Activated CD4-positive, alpha-beta T cell treated with anti-CD3 and anti-CD28 coated beads, Interleukin-2, amount 10 ng/mL, durations not matched to agents 24 days and 14 days (primary cell): ENCODE results near the gene NRP2. TPM values are rescaled to one million over a fixed set of nuclear protein-coding genes. Genes with fewer than 3 reads are reported as not detected.
A peak's percentile ranks its signal among the peaks of the same experiment; 100 is the strongest.

Source experiments
- DNase-seq: peaks from one replicate; pipeline ENCODE4 v3.0.0; 2022
- H3K27ac Mint-ChIP-seq: one replicate; pipeline ENCODE4 v1.8.0; 2022; ENCODE audit warnings: mild to moderate bottlenecking, mixed read lengths
- H3K27me3 Mint-ChIP-seq: one replicate; pipeline ENCODE4 v1.8.0; 2022; ENCODE audit warnings: mixed read lengths
- H3K36me3 Mint-ChIP-seq: one replicate; pipeline ENCODE4 v1.8.0; 2022; ENCODE audit warnings: low read depth, mild to moderate bottlenecking, mixed read lengths
- H3K4me1 Mint-ChIP-seq: one replicate; pipeline ENCODE4 v1.8.0; 2021; ENCODE audit warnings: mixed read lengths
- H3K4me3 Mint-ChIP-seq: one replicate; pipeline ENCODE4 v1.8.0; 2022; ENCODE audit warnings: mild to moderate bottlenecking, moderate library complexity, mixed read lengths
- H3K9me3 Mint-ChIP-seq: one replicate; pipeline ENCODE4 v1.8.0; 2021; ENCODE audit warnings: mixed read lengths
- intact Hi-C: fragments of 100-400 bp; cut with micrococcal nuclease; formaldehyde crosslinking; loops from one replicate; pipeline ENCODE4 v1.15.1; 2023
- total RNA-seq: library from RNA; stranded (reverse); gene quantifications from 2 replicates; pipeline ENCODE4 v1.2.3, GENCODE V29; 2022

Gene NRP2
- 61.0 and 64.4 TPM in 2 replicates for total RNA-seq

- H3K4me1 Mint-ChIP-seq, result peaks cover 59% of the 10 kb centered on the region
- peaks cover 55% of the 10 kb centered on the region for H3K27me3 Mint-ChIP-seq
- H3K36me3 Mint-ChIP-seq, result peaks cover 24% of the 10 kb centered on the region
- intact Hi-C loops, result loop anchor here (1.0 to 10.0 kb wide), 8 partner anchors 70 to 1578 kb away; no protein-coding TSS in a partner anchor
- peak within 1 kb of the TSS; percentile 90 for H3K27ac Mint-ChIP-seq
- peak; percentile 92 for DNase-seq
- peak within 1 kb of the TSS; percentile 86 for H3K4me3 Mint-ChIP-seq
- no peaks in the 10 kb centered on the region for H3K9me3 Mint-ChIP-seq
These were observed at the start of gene NRP2 for GRCh38 chr2:205682239-205682970. Gene NRP2 (plus strand): TSS chr2:205682501. CDS start chr2:205683291, 790 bp downstream.

DNA sequence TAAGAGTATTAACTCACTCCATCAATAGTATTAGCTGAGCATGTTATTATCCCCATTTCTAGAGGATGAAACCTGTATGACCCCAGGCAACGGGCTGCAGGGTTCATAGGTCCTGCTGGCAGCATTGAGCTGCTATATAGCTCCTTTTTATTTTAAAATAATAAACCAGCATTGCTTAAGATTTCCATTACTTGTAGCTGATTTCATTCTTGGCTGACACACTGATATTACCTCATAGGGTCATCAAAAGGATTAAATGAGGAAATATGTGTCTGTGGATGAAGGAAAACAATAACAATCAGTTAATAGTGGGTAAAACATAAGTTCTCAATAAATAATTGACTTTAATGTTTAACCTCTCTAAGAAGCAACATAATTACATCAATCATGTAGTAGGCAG, 48.3 kb upstream of the NRP2 start:
- Mint-ChIP-seq H3K4me3 (no peak overlapping the region), H3K36me3 (no peaks in the 10 kb centered on the region), H3K4me1 (peaks cover 16% of the 10 kb centered on the region), H3K27ac (no peak overlapping the region), H3K27me3 (no peaks in the 10 kb centered on the region), H3K9me3 (no peaks in the 10 kb centered on the region)
- intact Hi-C loops, result no loop called here
- no peak for DNase-seq

GRCh38 chr2:205636549-205637319, 45.6 kb upstream of the NRP2 start:
- H3K9me3 Mint-ChIP-seq, result peaks cover 3% of the 10 kb centered on the region
- no peaks in the 10 kb centered on the region for H3K36me3 Mint-ChIP-seq
- H3K27me3 Mint-ChIP-seq, result no peaks in the 10 kb centered on the region
- H3K4me1 Mint-ChIP-seq, result peaks cover 24% of the 10 kb centered on the region
- peak overlapping the region; percentile 79 for H3K27ac Mint-ChIP-seq
- peak; percentile 61 for DNase-seq
- H3K4me3 Mint-ChIP-seq, result no peak overlapping the region
- intact Hi-C loops, result loop anchor here (2.0 kb wide), 2 partner anchors 24 kb away; no protein-coding TSS in a partner anchor

DNA sequence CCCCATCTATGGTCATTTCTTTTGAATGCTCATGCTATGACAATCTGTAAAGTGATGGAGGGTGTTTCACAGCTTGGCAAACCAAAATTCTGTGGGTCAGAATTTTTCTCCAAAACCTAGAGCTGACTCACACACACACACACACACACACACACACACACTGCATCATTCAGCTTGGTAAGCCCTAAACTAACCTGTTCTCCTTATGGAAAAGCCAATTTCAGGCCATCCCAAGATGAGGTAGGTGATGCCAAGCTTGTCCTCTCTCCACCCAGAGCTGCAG, 45.0 kb upstream of the NRP2 start:
- Mint-ChIP-seq H3K36me3 (no peaks in the 10 kb centered on the region), H3K27ac (peak overlapping the region; percentile 83), H3K4me1 (peaks cover 24% of the 10 kb centered on the region), H3K4me3 (peak overlapping the region; percentile 23), H3K9me3 (peaks cover 3% of the 10 kb centered on the region), H3K27me3 (no peaks in the 10 kb centered on the region)
- DNase-seq, result no peak
- intact Hi-C loops, result loop anchor here (2.0 kb wide), 2 partner anchors 24 kb away; no protein-coding TSS in a partner anchor

DNA sequence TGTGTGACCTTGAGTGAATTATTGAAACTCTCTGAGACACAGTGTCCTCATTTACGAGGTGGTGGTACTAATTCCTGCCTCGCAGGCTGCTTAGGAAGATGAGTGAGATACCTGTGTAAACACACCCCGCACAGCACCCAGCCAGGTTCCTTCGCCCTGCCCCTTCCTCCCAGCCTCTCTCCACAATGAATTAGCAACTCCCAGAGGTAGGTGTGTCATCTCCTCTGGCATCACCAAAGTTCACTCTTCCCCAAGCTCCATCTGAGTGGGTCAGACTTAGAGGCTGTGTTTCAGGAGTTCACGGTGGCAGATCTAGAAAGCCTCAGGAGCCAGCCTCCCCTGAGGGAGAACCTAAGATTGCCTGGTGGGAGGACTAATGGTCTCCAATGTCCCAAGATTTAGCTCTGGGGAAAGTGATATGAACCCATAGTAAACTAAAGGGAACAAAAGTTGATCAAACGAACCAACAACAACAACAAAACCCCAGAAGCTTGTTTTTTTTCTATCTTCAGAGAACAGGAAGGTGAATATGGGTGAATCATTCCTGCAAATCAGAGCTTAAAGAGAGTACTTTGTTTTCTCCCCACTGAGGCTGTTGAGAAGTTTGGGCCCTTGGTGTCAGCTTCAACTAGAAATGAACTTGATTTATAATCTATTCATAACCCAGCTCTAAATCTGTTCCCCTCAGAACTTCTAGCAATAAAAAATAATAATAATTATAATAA, 44.4 kb upstream of the NRP2 start:
- intact Hi-C loops, result loop anchor here (2.0 kb wide), 2 partner anchors 23 to 25 kb away; no protein-coding TSS in a partner anchor
- no peak for DNase-seq
- peaks cover 28% of the 10 kb centered on the region for H3K4me1 Mint-ChIP-seq
- H3K4me3 Mint-ChIP-seq, result peak overlapping the region; percentile 36
- peaks cover 2% of the 10 kb centered on the region for H3K27me3 Mint-ChIP-seq
- no peaks in the 10 kb centered on the region for H3K36me3 Mint-ChIP-seq
- H3K9me3 Mint-ChIP-seq, result peaks cover 3% of the 10 kb centered on the region
- peak overlapping the region; percentile 83 for H3K27ac Mint-ChIP-seq

GRCh38 chr2:205640716-205641115, 41.6 kb upstream of the NRP2 start:
- peaks cover 5% of the 10 kb centered on the region for H3K27me3 Mint-ChIP-seq
- H3K27ac Mint-ChIP-seq, result no peak overlapping the region
- H3K4me3 Mint-ChIP-seq, result no peak overlapping the region
- intact Hi-C loops, result no loop called here
- no peaks in the 10 kb centered on the region for H3K36me3 Mint-ChIP-seq
- no peak for DNase-seq
- peaks cover 28% of the 10 kb centered on the region for H3K4me1 Mint-ChIP-seq
- H3K9me3 Mint-ChIP-seq, result peaks cover 3% of the 10 kb centered on the region

- no peak for DNase-seq
- Mint-ChIP-seq H3K4me1 (peaks cover 18% of the 10 kb centered on the region), H3K4me3 (no peak overlapping the region), H3K27ac (peak overlapping the region; percentile 29), H3K36me3 (no peaks in the 10 kb centered on the region), H3K9me3 (peaks cover 3% of the 10 kb centered on the region), H3K27me3 (peaks cover 7% of the 10 kb centered on the region)
- intact Hi-C loops, result no loop called here
These were observed 39.5 kb upstream of the NRP2 start for GRCh38 chr2:205642599-205643356.

DNA sequence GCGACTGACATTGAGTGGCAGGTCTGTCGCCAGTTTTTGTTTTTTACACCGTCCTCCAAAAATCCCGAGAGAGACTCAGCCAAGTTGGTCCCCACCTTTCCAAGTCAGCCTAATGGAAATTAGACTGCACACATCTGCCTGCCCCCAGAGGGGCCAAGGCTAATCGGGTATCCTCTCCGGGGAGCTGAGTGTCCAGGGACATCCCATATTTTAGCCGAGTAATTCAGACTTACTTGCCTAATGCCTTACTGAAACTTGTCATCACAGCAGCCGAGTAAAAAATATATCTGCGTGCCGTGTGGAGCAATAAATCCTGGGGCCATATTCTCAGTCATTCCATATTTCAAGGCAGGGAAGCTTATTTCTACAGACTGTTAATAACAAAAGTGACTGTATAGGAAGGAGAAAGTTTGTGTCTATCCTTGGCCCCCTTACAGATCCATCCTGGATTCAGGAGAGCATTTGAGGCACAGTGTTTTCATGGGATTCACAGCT, 38.9 kb upstream of the NRP2 start:
- intact Hi-C loops, result no loop called here
- no peak overlapping the region for H3K27ac Mint-ChIP-seq
- no peak for DNase-seq
- peaks cover 8% of the 10 kb centered on the region for H3K27me3 Mint-ChIP-seq
- H3K4me3 Mint-ChIP-seq, result no peak overlapping the region
- H3K4me1 Mint-ChIP-seq, result peaks cover 15% of the 10 kb centered on the region
- H3K36me3 Mint-ChIP-seq, result no peaks in the 10 kb centered on the region
- peaks cover 3% of the 10 kb centered on the region for H3K9me3 Mint-ChIP-seq

DNA sequence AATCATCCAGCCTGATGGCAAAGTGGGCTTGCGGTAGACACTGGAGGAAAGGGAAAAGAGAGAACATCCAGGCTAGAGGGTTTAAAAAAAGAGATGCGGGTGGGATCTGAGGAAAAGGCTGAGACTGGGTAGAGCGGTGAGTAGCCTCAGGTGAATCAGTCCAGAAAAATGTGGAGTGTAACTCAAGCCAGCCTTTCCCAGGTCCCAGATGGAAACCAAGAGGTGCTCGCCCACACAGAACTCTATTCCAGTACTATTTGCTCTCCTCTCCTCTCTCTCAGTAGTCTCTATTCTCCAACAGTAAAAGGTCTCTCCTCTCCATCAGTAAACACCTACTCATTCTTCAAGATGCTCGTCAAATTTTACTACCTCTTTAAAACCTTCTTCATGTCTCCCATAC, 38.3 kb upstream of the NRP2 start:
- DNase-seq, result no peak
- no peaks in the 10 kb centered on the region for H3K36me3 Mint-ChIP-seq
- no peak overlapping the region for H3K27ac Mint-ChIP-seq
- H3K27me3 Mint-ChIP-seq, result peaks cover 8% of the 10 kb centered on the region
- H3K4me1 Mint-ChIP-seq, result peaks cover 15% of the 10 kb centered on the region
- no peak overlapping the region for H3K4me3 Mint-ChIP-seq
- H3K9me3 Mint-ChIP-seq, result peaks cover 3% of the 10 kb centered on the region
- intact Hi-C loops, result no loop called here

DNA sequence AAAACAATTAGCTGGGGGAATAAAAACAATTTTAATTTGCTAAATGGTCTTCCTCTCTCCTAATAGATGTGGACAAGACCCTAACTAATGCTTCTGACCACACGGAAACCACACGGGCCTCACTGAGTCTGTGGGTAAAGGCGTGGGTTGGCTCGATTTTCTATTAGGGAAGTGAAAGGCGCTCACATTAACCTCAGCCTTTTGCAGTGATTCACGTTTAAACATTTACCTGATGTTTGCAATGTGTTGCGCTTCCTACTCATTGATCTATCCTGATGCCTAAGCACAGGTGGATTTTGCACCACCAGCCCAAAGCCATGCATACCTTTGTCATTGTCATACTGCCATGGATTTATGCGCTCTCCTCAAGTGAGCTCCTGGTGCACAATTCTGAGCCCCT, 35.6 kb upstream of the NRP2 start:
- Mint-ChIP-seq H3K27ac (no peak overlapping the region), H3K4me3 (no peak overlapping the region), H3K36me3 (no peaks in the 10 kb centered on the region), H3K27me3 (peaks cover 10% of the 10 kb centered on the region), H3K9me3 (no peaks in the 10 kb centered on the region), H3K4me1 (peaks cover 9% of the 10 kb centered on the region)
- DNase-seq, result no peak
- intact Hi-C loops, result no loop called here

GRCh38 chr2:205650450-205650849, 31.9 kb upstream of the NRP2 start:
- no peak overlapping the region for H3K27ac Mint-ChIP-seq
- peaks cover 10% of the 10 kb centered on the region for H3K4me1 Mint-ChIP-seq
- peaks cover 6% of the 10 kb centered on the region for H3K9me3 Mint-ChIP-seq
- no peak overlapping the region for H3K4me3 Mint-ChIP-seq
- H3K27me3 Mint-ChIP-seq, result peaks cover 5% of the 10 kb centered on the region
- no peak for DNase-seq
- intact Hi-C loops, result no loop called here
- no peaks in the 10 kb centered on the region for H3K36me3 Mint-ChIP-seq

DNA sequence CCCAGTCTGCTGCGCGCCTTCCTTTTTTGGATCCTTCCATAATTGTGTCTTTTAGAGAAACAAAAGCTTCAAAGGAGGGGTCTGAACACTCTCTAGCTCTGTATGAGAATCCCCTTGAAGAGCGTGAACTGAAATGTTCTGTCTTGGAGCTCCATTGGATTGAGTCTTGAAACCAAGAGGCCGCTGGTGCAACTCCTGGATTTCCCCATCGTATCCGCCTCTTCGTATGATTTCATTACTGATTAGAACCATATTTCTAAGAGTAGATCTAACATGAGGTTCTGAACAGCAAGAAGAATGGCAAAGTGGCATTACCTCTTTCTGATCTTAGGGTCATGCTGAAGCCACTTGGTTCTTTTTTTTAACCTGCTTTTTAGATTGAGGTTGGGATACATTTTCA, 31.4 kb upstream of the NRP2 start:
- intact Hi-C loops, result no loop called here
- Mint-ChIP-seq H3K36me3 (no peaks in the 10 kb centered on the region), H3K4me3 (no peak overlapping the region), H3K27me3 (peaks cover 5% of the 10 kb centered on the region), H3K9me3 (peaks cover 6% of the 10 kb centered on the region), H3K27ac (no peak overlapping the region), H3K4me1 (peaks cover 11% of the 10 kb centered on the region)
- DNase-seq, result no peak

DNA sequence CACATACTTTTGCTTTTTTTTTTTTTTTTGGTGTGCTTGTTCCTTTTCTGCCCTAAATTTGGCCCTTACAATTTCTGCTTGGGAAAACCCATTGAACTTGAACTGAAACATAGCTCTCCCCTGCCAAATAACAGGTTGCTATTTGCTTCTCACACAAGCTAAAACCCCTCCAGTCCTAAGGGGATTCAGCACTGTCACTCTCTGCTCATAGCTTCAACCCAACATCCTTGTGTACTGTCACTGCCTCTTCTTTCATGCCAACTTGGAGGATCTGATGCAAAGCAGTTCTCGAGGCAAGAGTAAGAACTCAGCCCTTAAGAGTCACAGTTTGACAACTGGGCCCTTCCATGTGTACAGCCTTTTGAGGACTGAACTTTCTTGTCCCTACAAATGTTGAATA, 30.6 kb upstream of the NRP2 start:
- peaks cover 7% of the 10 kb centered on the region for H3K27me3 Mint-ChIP-seq
- intact Hi-C loops, result no loop called here
- H3K4me3 Mint-ChIP-seq, result no peak overlapping the region
- peaks cover 6% of the 10 kb centered on the region for H3K9me3 Mint-ChIP-seq
- no peaks in the 10 kb centered on the region for H3K36me3 Mint-ChIP-seq
- DNase-seq, result no peak
- peaks cover 11% of the 10 kb centered on the region for H3K4me1 Mint-ChIP-seq
- H3K27ac Mint-ChIP-seq, result no peak overlapping the region
